Stimulated activated effector memory CD8-positive, alpha-beta T cell treated with anti-CD3 and anti-CD28 coated beads, Interleukin-12 subunit alpha, Interleukin-12 subunit beta, amount 100 ng/mL, for 72 hours (primary cell): Measurements from ENCODE around the gene FAM162B.

Experiments
- ATAC-seq: fragments of 150-1000 bp; cut with Tn5 transposase; 2 replicates; pipeline ENCODE4 v1.10.0; 2021
- DNase-seq, 2 donors: peaks; one replicate each; pipeline ENCODE4 v3.0.0; 2021 to 2022; ENCODE audit warnings: low spot score in 2 of 2
- H3K27ac Mint-ChIP-seq: one replicate; pipeline ENCODE4 v1.8.0; 2022; ENCODE audit warnings: mild to moderate bottlenecking, mixed read lengths
- H3K36me3 Mint-ChIP-seq: one replicate; pipeline ENCODE4 v1.8.0; 2022; ENCODE audit warnings: mild to moderate bottlenecking, mixed read lengths
- H3K4me1 Mint-ChIP-seq: one replicate; pipeline ENCODE4 v1.8.0; 2022; ENCODE audit warnings: mixed read lengths
- H3K4me3 Mint-ChIP-seq: one replicate; pipeline ENCODE4 v1.8.0; 2022; ENCODE audit warnings: mild to moderate bottlenecking, mixed read lengths
- H3K9me3 Mint-ChIP-seq: one replicate; pipeline ENCODE4 v1.8.0; 2022; ENCODE audit warnings: mixed read lengths

The FAM162B gene

DNA sequence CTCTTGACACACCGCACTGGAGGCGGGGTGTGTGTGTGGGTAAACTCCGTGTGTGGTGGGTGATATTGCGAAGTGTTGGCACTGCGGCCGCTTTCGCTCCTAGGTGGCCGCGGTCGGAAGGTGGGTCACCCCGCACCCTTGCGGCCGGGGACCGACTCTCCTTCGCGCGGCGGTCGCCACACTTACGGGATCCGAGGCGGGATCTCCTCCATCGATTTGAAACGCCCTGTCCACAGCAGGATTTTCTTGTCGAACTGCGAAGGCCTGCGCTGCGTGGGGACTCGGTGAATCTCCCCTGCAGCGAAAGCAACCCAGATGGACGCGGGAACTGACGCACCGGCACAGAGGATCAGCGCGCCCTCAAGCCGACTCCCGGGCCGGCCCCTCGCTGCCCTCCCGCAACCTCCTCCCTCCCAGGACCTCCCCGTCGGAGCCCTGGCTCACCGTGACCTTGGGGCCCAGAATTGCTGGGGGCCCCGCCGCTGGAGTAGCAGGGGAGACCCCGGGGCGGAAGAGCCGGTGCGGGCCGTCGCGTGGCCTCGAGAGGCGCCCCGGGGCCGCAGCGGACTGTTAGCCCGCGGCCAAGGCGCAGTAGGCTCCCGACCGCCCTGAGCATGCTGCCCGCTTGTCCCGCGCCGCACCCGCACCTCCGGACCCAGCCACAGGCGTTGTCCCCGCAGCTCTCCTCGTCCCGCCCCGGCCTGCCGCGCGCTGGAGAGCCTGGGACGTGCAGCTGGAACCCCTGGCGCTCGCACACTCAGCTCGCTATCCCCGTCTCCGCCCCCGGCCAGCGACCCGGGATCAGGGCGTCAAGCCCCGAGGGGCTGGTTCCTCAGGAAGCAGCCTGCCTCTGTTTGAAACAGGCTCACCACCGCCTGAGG, at the start of gene FAM162B:
FAM162B (minus strand) TSS at position 759 of the 881 bp plus-strand sequence; CDS start at position 616, 143 bp downstream.
- Mint-ChIP-seq H3K27ac (no peak within 1 kb of the TSS), H3K4me1 (peaks cover 12% of the 10 kb centered on the region), H3K36me3 (no peaks in the 10 kb centered on the region), H3K9me3 (no peaks in the 10 kb centered on the region), H3K4me3 (peak within 1 kb of the TSS; percentile 31)
- peak in 1 of 2 donors; percentile 51 for DNase-seq
- ATAC-seq, result peak; percentile 56

DNA sequence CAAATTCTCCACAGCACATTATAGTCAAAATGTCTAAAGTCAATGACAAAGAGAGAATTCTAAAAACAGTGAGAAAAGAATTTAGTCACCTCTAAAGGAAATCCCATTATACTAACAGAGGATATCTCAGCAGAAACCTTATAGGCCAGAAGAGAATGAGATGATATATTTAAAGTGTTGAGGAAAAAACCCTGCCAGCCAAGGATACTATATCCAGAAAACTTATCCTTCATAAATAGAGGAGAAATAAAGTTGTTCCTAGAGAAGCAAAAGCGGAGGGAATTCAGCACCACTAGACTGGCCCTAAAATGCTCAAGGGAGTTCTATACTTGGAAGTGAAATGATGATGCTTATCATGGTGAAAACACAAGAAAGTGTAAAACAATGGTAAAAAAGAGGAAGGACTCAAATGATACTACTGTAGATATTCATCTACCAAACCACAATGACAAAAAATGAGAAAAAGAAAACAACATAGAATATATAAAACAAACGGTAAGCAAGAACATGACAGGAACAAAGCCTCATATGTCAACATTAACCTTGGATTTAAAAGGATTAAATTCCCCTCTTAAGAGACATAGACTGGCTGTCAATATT, 46.6 kb upstream of the FAM162B start:
- Mint-ChIP-seq H3K27ac (no peak overlapping the region), H3K4me1 (no peaks in the 10 kb centered on the region), H3K4me3 (no peak overlapping the region), H3K9me3 (peaks cover 11% of the 10 kb centered on the region), H3K36me3 (no peaks in the 10 kb centered on the region)
- ATAC-seq (no peak), DNase-seq (no peak)

DNA sequence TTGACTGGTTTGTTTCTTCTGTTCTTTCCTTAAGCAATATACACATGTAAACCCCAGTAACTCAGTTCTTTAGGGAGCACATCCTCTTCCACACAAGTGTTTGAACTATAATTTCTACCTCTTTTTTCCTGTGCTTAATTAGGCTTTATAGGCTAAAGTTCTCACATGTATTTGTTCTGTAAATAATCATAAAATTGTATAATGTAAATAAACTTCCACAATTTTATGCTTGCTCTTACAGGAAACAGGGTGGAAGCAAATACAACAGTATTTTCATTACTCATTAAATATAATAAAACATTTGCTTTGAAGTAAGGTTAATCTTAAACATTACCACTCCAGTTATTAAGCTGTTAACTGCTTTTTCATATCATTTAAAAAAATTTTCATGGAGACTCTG, 36.5 kb upstream of the FAM162B start:
- Mint-ChIP-seq H3K9me3 (no peaks in the 10 kb centered on the region), H3K36me3 (no peaks in the 10 kb centered on the region), H3K4me1 (no peaks in the 10 kb centered on the region), H3K27ac (no peak overlapping the region), H3K4me3 (no peak overlapping the region)
- ATAC-seq (no peak), DNase-seq (no peak)

DNA sequence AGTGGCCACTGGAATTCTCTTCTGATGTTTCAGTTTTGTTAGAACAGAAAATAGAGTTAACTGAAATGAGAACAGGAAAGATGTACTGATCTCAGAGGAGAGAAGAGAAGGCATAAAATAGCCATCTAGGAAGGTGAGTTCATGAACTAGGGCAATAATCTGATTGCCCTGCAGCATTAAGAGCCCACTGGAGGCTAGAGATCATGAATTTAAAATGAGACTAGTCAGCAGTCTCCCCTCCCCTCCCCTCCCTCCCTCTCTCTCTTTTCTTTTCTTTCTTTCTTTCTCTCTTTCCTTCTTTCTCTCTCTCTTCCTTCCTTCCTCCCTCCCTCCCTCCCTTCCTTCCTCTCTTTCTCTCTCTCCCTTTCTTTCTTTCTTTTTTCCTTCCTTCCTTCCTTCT, 34.4 kb upstream of the FAM162B start:
- ATAC-seq (no peak), DNase-seq (no peak)
- Mint-ChIP-seq H3K4me1 (no peaks in the 10 kb centered on the region), H3K36me3 (no peaks in the 10 kb centered on the region), H3K27ac (no peak overlapping the region), H3K4me3 (no peak overlapping the region), H3K9me3 (no peaks in the 10 kb centered on the region)

DNA sequence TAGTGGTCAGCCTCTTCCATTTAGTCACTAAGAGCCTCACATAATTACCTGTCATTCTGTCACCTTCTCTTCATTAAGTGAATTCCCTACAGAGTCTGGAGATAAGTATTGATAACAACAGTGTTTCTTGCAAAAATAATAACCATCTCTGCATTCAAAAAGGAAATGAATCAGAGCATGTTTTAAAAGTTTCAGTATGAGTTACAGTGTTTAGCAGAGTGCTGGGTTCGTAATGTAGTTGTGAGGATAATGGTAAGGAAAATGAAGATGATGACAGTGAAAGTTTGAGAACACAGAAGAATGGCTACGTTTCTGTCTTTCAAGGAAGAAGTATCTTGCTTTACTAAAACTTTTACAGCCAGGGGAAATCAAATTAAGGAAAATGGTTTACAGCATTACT, 32.1 kb upstream of the FAM162B start:
- Mint-ChIP-seq H3K27ac (no peak overlapping the region), H3K4me1 (no peaks in the 10 kb centered on the region), H3K4me3 (no peak overlapping the region), H3K36me3 (no peaks in the 10 kb centered on the region), H3K9me3 (no peaks in the 10 kb centered on the region)
- ATAC-seq (peak; percentile 40), DNase-seq (no peak)

DNA sequence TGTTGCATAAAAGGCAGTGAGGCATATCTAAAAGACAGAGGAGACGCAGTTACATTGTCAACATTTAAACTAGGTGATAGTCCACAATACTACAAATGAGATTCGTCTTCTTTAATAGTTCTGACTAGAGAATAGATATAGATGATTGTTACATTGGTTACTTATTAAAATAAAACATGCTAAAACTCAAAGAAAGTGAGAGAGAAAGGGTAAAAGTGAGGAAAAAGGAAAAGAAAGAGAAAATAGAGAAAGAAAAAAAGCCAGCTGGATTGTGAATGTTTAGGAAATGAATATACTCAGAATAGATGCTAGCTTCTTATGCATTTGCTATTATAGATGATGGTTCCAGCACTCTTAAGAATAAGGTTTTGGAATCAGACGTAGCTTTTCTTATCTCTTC, 27.7 kb upstream of the FAM162B start:
- DNase-seq, result no peak
- H3K36me3 Mint-ChIP-seq, result no peaks in the 10 kb centered on the region
- no peaks in the 10 kb centered on the region for H3K4me1 Mint-ChIP-seq
- no peak overlapping the region for H3K4me3 Mint-ChIP-seq
- H3K27ac Mint-ChIP-seq, result no peak overlapping the region
- no peak for ATAC-seq
- H3K9me3 Mint-ChIP-seq, result no peaks in the 10 kb centered on the region

DNA sequence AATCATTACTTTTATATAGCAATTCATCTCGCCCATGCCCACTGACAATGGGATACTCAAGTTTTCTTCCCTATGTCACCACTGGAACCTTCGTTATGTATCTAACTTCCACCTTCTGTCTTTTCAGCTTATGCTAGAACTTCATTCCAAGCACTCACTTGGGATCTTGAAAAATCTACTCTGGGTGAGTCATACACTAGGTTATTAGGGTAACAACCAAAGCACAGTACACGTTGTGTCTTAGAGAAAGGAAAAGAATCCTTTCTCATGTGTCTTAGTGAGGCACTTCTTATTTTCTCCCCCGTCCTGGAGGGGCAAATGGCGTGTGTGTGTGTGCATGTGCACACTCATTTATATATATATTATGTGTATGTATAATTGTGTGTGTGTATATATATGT, 18.3 kb upstream of the FAM162B start:
- Mint-ChIP-seq H3K27ac (no peak overlapping the region), H3K9me3 (no peaks in the 10 kb centered on the region), H3K4me1 (no peaks in the 10 kb centered on the region), H3K36me3 (no peaks in the 10 kb centered on the region), H3K4me3 (no peak overlapping the region)
- DNase-seq (no peak), ATAC-seq (no peak)

DNA sequence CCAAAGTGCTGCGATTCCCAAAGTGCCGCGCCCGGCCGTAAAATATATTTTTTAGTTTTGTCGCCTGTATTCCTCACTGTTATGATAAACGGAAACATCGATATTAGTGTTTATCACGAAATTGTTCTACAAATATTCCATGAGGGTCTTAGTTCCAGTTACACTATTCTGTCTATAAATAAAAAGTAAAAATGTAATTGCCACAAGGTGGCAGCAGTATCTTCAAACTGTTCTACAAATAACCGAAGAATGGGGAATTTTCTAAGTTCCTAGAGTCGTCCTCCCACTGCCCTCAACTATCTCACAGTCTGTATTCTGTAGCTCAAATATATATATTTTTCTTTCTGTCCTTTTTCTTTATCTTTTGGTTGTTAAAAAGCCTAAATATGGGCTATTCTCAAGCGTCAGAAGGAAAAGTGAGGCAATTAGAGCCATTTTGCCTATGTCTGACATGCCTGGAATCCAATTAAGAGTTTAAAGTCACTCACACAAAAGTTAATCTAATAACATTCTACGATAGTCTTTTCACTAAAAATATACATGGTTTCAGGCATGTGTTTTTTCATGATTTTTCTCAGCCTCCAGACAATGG, 14.2 kb upstream of the FAM162B start:
- Mint-ChIP-seq H3K9me3 (no peaks in the 10 kb centered on the region), H3K4me3 (no peak overlapping the region), H3K4me1 (no peaks in the 10 kb centered on the region), H3K27ac (no peak overlapping the region), H3K36me3 (no peaks in the 10 kb centered on the region)
- ATAC-seq, result no peak
- DNase-seq, result no peak

DNA sequence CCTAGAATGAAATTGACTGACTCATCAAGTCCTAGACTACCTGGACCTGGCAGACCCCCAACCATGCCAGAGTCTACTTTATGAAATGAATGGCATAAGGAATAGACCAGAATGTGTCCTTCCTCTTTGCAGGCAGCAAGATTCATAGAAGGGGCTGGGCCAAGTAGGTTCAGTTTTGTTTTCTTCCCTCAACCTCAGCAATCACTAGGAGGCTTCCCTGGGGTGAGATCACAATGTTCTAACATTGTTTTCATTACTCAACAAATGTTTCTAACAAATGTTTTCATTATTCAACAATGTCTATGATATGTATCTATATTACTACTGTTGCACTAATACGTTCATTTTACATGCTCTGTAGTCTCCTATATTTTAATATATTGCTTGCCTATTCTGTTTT, 8.4 kb upstream of the FAM162B start:
- Mint-ChIP-seq H3K4me1 (no peaks in the 10 kb centered on the region), H3K27ac (no peak overlapping the region), H3K4me3 (no peak overlapping the region), H3K9me3 (no peaks in the 10 kb centered on the region), H3K36me3 (no peaks in the 10 kb centered on the region)
- no peak for ATAC-seq
- DNase-seq, result no peak

DNA sequence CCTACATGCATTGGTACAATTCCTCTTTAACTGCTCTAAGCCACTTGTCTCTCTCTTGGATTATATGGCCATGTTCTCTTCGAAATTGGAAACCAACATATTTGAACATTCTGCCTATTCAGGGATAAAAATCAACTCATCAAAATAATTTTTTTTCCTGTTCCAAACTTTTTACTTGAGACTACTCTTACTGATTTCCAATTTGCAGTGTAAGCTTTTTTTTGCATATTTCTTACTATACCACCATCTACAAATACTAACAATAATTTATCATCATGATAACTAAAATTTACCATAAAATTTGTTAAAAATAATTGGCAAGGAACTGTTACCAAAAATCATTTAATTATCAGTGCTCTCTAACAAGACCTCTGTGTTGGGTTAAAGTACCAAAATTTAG, 6.9 kb upstream of the FAM162B start:
- ATAC-seq (no peak), DNase-seq (no peak)
- no peaks in the 10 kb centered on the region for H3K9me3 Mint-ChIP-seq
- H3K4me3 Mint-ChIP-seq, result no peak overlapping the region
- H3K36me3 Mint-ChIP-seq, result no peaks in the 10 kb centered on the region
- no peak overlapping the region for H3K27ac Mint-ChIP-seq
- H3K4me1 Mint-ChIP-seq, result no peaks in the 10 kb centered on the region

DNA sequence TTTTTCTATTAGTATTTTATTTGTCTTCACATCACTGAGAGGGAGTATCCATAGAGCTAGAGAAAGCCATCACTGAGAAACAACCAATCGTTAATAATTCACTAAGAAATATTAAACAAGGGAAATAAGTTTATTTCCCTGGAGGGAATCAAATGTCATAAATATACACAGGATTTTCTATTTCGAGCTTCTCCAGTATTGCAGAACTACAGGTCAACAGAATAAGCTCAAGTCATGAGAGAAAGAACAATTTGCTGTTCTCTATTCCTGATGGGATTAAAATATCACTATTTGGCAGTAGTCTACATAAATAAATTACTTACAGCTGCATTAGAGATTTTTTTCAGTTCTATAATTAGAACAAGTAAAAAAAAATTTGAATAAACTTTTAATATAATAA, 2.2 kb upstream of the FAM162B start:
- Mint-ChIP-seq H3K27ac (no peak overlapping the region), H3K4me1 (peaks cover 12% of the 10 kb centered on the region), H3K4me3 (no peak overlapping the region), H3K9me3 (no peaks in the 10 kb centered on the region), H3K36me3 (no peaks in the 10 kb centered on the region)
- DNase-seq, result no peak
- no peak for ATAC-seq

DNA sequence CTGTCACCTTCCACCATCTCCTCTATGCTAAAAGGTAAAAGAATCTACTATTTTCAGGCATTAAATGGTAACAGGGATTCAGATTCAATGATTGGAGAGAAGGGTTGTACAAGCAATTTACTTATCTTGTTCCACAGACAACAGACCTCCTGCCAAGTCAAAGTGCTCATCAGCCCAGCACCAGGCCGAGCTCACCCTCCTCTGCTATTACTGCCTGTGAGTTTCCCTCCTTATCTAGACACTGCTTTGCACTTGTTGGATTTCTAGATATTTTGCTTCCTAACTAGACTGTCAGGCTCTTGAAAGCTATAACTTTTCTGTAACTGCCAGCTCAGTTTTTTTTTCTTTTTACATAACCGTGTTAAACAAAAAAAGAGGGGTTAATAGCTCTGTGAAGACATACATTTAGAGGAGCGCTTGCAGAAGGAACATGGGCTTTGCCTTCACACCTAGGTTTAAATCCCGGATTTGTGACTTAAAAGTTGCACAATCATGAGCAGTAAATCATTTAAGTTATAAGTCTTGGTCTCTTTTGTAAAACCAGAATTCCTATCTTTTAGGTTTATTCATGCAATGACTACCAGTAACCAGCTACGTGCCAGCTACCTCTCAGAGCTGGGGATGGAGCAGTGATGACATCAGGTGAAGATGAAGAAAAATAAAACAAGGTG, 1.1 kb upstream of the FAM162B start:
- no peaks in the 10 kb centered on the region for H3K36me3 Mint-ChIP-seq
- ATAC-seq (no peak), DNase-seq (no peak)
- H3K27ac Mint-ChIP-seq, result no peak overlapping the region
- peaks cover 12% of the 10 kb centered on the region for H3K4me1 Mint-ChIP-seq
- H3K9me3 Mint-ChIP-seq, result no peaks in the 10 kb centered on the region
- H3K4me3 Mint-ChIP-seq, result peak overlapping the region; percentile 31

DNA sequence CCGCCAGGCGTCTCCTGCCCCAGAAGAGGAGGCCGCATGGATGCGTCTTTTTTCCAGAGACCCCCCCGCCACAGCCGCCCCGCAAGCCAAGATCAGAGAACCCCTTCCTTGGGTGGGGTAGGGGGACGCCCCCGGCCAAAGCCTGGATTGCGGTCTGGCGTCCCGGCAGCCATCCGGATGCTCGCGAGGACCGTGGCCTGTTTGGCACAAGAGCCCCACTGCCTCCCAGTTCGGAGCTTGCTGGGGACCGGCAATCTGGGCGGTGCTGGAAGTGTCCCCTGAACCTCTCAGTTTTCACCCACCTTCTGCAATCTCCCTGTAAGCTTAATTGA, 924 bp downstream of the FAM162B start:
- no peak for DNase-seq
- H3K4me3 Mint-ChIP-seq, result peak overlapping the region; percentile 31

DNA sequence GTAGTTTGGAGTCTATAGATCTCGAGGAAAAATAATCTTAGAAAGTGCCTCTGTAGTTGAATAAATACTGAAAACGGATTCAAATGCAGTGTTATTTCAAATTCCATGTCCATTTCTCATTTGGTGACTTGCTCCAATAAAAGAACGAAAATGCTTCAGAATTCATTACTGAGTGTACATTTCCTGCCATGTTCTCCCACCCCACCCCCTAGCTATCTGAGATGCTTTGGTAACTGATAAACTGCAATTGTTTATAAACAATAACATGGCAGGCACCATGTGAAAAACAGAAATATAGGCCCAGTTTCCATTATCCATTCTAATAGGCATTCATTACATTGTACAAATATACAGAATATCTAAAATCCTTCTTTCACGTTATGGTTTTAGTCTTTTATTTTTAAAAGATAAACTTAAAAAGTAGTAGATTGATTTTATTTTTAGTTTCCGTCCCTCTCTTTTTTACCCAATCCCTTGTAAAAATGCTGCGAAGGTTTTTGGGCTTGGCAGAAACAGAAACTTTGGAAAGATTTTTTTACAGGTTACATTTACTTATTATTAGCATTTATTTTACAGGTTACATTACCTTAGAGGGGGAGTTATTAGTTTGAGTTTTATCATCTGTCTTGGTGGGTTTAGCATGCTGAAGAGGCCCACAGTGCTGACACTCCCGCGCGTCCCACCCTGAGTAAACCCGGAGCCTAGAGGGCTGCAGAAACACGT, 1.5 kb downstream of the FAM162B start:
- Mint-ChIP-seq H3K27ac (no peak overlapping the region), H3K4me3 (peak overlapping the region; percentile 31), H3K4me1 (peaks cover 12% of the 10 kb centered on the region), H3K36me3 (no peaks in the 10 kb centered on the region), H3K9me3 (no peaks in the 10 kb centered on the region)
- ATAC-seq (no peak), DNase-seq (no peak)

More for the DNA sequence above, 924 bp downstream of the FAM162B start:
- H3K27ac Mint-ChIP-seq, result no peak overlapping the region
- H3K36me3 Mint-ChIP-seq, result no peaks in the 10 kb centered on the region
- no peaks in the 10 kb centered on the region for H3K9me3 Mint-ChIP-seq
- no peak for ATAC-seq
- H3K4me1 Mint-ChIP-seq, result peaks cover 12% of the 10 kb centered on the region

DNA sequence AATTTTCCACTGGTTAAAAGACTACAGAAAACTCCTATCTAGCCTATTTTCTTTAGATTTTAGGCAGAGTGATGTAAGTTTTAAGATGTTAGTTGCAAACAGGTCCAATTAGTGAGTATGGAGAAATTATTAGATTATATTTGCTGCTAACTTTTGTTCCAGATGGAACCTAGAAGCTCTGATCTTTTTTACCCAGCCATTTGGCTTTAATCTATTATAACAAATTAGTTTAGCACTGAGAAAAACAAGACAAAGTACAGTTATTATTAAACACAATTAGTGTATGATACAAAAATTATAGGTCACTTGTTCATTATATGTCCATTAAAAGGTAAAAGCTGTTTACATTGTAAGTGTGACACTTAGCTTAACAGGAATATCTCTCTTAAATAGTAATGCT, 2.5 kb downstream of the FAM162B start:
- H3K27ac Mint-ChIP-seq, result no peak overlapping the region
- H3K36me3 Mint-ChIP-seq, result no peaks in the 10 kb centered on the region
- no peaks in the 10 kb centered on the region for H3K9me3 Mint-ChIP-seq
- H3K4me1 Mint-ChIP-seq, result peaks cover 12% of the 10 kb centered on the region
- no peak for ATAC-seq
- DNase-seq, result no peak
- H3K4me3 Mint-ChIP-seq, result no peak overlapping the region
